Body of pancreas (tissue), 4 donors: Measurements from ENCODE around the gene PPARA. TPM values are rescaled to one million over a fixed set of nuclear protein-coding genes. Genes with fewer than 3 reads are reported as not detected.

ENCODE experiments used
- ATAC-seq: fragments of 150-250 bp; one replicate; pipeline ENCODE4 v1.9.1; 2016
- DNase-seq, 4 donors: peaks; one replicate each; pipeline ENCODE4 v3.0.0-alpha.2; 2019
- H3K27ac ChIP-seq, 4 donors: fragments of 200-600 bp; sonication (generic); 1 replicate in 3 of 4; 2 replicates in 1 of 4; pipeline versions ENCODE4 v1.5.1 to v1.6.1; 2016 to 2019; ENCODE audit warnings: mild to moderate bottlenecking in 1 of 4, mixed read lengths in 1 of 4, moderate library complexity in 1 of 4
- H3K27me3 ChIP-seq, 2 donors: fragments of 200-600 bp; sonication (generic); one replicate each; pipeline ENCODE4 v1.6.0; 2016; ENCODE audit warnings: mild to moderate bottlenecking in 1 of 2
- H3K36me3 ChIP-seq, 2 donors: fragments of 200-600 bp; sonication (generic); replicated peaks in 1 of 2; 2 replicates each; pipeline ENCODE4 v1.5.1; 2016; ENCODE audit warnings: low read depth in 2 of 2; ENCODE audit not compliant: insufficient read depth in 1 of 2
- H3K4me1 ChIP-seq: fragments of 200-600 bp; sonication (generic); one replicate; pipeline ENCODE4 v1.6.0; 2016
- H3K4me3 ChIP-seq, 2 donors: fragments of 200-600 bp; sonication (generic); 1 replicate in 1 of 2; 2 replicates in 1 of 2; pipeline ENCODE4 v1.5.1; 2016 to 2019
- H3K9me3 ChIP-seq, 3 donors: fragments of 200-600 bp; sonication (generic); 1 replicate in 2 of 3; 2 replicates in 1 of 3; pipeline ENCODE4 v1.5.1; 2016
- CTCF ChIP-seq, 7 experiments: fragments of 450-650 bp in 4 of 7; fragments of 200-600 bp in 3 of 7; sonication (generic) in 3 of 7; IDR thresholded peaks; one replicate each; pipeline ENCODE4 v1.5.1; 2016 to 2019; ENCODE audit warnings: antibody characterized with exemption in 7 of 7
- POLR2A ChIP-seq, 3 donors: fragments of 450-650 bp; IDR thresholded peaks; one replicate each; pipeline ENCODE4 v1.6.1; 2016; ENCODE audit warnings: antibody characterized with exemption in 3 of 3, mild to moderate bottlenecking in 2 of 3
- WGBS, 2 donors: methylation state at CpG; one replicate each; pipeline ENCODE4 v1.1.5; 2017; 5-methylcytosine and 5-hydroxymethylcytosine counted together
- intact Hi-C: fragments of 100-400 bp; cut with DNase I; formaldehyde crosslinking; loops from one replicate; pipeline ENCODE4 v1.15.1; 2023
- total RNA-seq, 2 donors: library from RNA; depleted of rRNA; stranded (reverse); fragments of >200 nt; gene quantifications; one replicate each; pipeline ENCODE4 v1.1.0, GENCODE V29; 2016

PPARA gene
- total RNA-seq, 2 donors from 2014 or later = 15.8 to 19.8 TPM

DNA sequence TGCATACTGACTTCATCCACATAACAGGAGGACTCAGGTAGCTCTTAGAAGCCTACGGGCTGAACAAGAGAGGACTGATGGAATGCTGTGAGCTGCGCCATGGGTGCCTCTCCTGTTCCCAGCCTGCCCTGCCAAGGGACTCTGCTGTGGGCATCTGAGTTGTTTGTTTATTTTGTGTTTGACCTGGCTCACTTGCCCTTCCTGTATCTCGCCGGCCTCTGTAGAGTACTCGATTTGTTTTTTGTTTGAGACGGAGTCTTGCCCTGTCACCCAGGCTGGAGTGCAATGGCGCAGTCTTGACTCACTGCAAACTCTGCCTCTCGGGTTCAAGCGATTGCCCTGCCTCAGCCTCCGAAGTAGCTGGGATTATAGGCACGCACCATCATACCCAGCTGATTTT lies 119.2 kb downstream of the PPARA start:
- H3K27me3 ChIP-seq = no peaks in the 10 kb centered on the region
- no peaks in the 10 kb centered on the region for H3K9me3 ChIP-seq
- no peak for TF ChIP-seq POLR2A (IDR thresholded peaks at IDR 0.05)
- TF ChIP-seq CTCF (IDR thresholded peaks at IDR 0.05) = no peak
- ATAC-seq (no peak), DNase-seq (peak in 2 of 4 donors; percentile 43 to 45)
- H3K27ac ChIP-seq = peak overlapping the region in 2 of 4 donors; percentile 2 to 32
- intact Hi-C loops = no loop called here
- H3K4me3 ChIP-seq = no peak overlapping the region
- peaks cover 31% of the 10 kb centered on the region for H3K4me1 ChIP-seq
- WGBS, 2 donors = 50 to 56% methylated on average over 9 to 11 of the region's 11 CpGs
- peaks cover 7 to 9% of the 10 kb centered on the region in 2 donors for H3K36me3 ChIP-seq

DNA sequence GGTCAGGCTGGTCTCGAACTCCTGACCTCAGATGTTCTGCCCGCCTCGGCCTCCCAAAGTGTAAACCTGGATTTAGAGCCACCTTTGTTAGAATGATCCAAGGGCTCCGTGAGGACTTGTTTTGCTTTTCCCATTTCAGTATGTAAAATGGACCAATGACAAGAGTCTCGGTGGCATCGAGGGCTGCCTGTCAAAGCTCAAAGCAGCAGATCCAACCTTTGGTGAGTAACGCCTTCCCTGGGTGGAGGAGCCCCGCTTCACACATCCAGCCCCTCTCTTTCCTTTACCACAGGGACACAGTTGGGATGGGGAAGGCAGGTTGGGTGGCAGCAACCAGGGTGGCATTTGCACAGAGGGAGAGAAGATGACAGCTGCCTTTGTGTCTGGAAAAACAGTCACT lies 121.9 kb downstream of the PPARA start:
- intact Hi-C loops = no loop called here
- Histone ChIP-seq H3K4me1 (peaks cover 23% of the 10 kb centered on the region), H3K36me3 (peaks cover 13 to 15% of the 10 kb centered on the region in 2 donors), H3K27ac (no peak overlapping the region), H3K9me3 (no peaks in the 10 kb centered on the region), H3K4me3 (no peak overlapping the region), H3K27me3 (no peaks in the 10 kb centered on the region)
- ATAC-seq = no peak
- no peak for TF ChIP-seq CTCF (IDR thresholded peaks at IDR 0.05)
- no peak for TF ChIP-seq POLR2A (IDR thresholded peaks at IDR 0.05)
- WGBS, 2 donors = 94 to 100% methylated on average over 8 of the region's 8 CpGs
- DNase-seq = no peak

DNA sequence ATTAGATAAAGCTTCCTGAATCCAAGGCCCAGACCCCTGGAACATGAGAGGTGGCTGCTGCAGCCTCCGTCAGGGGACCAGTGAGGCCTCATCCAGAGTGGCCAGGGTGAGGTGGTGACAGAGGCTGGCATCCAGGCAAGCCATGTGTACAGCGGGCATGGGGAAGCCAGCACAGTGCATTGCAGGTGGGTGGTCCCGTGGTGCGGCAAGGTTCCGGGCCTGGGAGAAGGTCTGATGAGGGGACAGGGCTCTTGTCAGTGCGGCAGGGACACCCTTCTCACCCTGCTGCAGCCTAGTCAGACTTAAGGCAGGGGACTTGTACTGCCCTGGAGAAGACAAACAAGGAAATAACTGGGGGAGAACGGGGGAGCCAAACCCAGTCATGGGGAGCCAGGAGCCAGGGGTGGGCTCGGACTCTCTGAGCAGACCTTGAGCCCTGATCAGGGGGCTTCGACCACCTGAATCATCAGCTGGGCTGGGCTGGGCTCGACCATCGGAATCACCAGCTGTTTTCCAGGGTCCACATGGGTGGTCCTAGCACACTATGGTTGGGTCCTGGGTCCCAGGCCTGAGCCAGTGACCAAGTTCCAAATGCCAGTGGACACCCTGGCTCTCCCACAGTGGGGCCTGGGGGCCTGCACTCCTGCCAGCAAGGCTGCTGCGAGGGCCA lies 122.6 kb downstream of the PPARA start:
- 95 to 100% methylated on average over 6 to 12 of the region's 12 CpGs for WGBS, 2 donors
- H3K27me3 ChIP-seq = no peaks in the 10 kb centered on the region
- H3K36me3 ChIP-seq = peaks cover 16 to 17% of the 10 kb centered on the region in 2 donors
- H3K9me3 ChIP-seq = no peaks in the 10 kb centered on the region
- intact Hi-C loops = no loop called here
- TF ChIP-seq POLR2A (IDR thresholded peaks at IDR 0.05) = no peak
- no peak for TF ChIP-seq CTCF (IDR thresholded peaks at IDR 0.05)
- no peak overlapping the region for H3K27ac ChIP-seq
- no peak for DNase-seq
- peaks cover 19% of the 10 kb centered on the region for H3K4me1 ChIP-seq
- no peak overlapping the region for H3K4me3 ChIP-seq
- no peak for ATAC-seq

- no peak for ATAC-seq
- intact Hi-C loops = no loop called here
Measured at GRCh38 chr22:46273432-46274148, 123.3 kb downstream of the PPARA start.

More at GRCh38 chr22:46273432-46274148, 123.3 kb downstream of the PPARA start:
- TF ChIP-seq POLR2A (IDR thresholded peaks at IDR 0.05) = no peak
- TF ChIP-seq CTCF (IDR thresholded peaks at IDR 0.05) = no peak
- no peak overlapping the region for H3K27ac ChIP-seq
- 90 to 98% methylated on average over 6 to 10 of the region's 12 CpGs for WGBS, 2 donors
- DNase-seq = no peak
- no peaks in the 10 kb centered on the region for H3K9me3 ChIP-seq
- peaks cover 17 to 21% of the 10 kb centered on the region in 2 donors for H3K36me3 ChIP-seq
- H3K4me3 ChIP-seq = no peak overlapping the region
- H3K27me3 ChIP-seq = no peaks in the 10 kb centered on the region
- peaks cover 16% of the 10 kb centered on the region for H3K4me1 ChIP-seq
